ENCODE data around the gene BACE1-AS. TPM values are rescaled to one million over a fixed set of nuclear protein-coding genes. Genes with fewer than 3 reads are reported as not detected.

Gene BACE1-AS
- total RNA-seq, 4 donors from 2014 or later: 5.1 to 10.1 (median 6.7) TPM

GRCh38 chr11:117278347-117278746 lies 12.8 kb upstream of the BACE1-AS start:
- intact Hi-C loops (cut with DNase I; ENCODE audit: low total_unique reads) (no loop called here), in situ Hi-C loops (cut with MboI; ENCODE audit: low pct_ligation_motif_present in 1 of 4, low pct_unique_long_range_greater_than_20kb in 1 of 4, low sequenced_read_pairs in 3 of 4) (no loop called here)
- 63 to 78% methylated on average over 2 of the region's 2 CpGs for WGBS, 2 donors (ENCODE audit: low coverage in 1 of 2)
- Histone ChIP-seq H3K4me3 (no peak overlapping the region), H3K9me3 (no peaks in the 10 kb centered on the region), H3K4me1 (no peaks in the 10 kb centered on the region), H3K27ac (no peak overlapping the region), H3K27me3 (no peaks in the 10 kb centered on the region), H3K36me3 (peaks cover 0 to 31% (median 4%) of the 10 kb centered on the region in 4 donors)
- TF ChIP-seq CTCF (IDR thresholded peaks at IDR 0.05) (no peak), EP300 (IDR thresholded peaks at IDR 0.05; ENCODE audit: low read depth) (no peak), POLR2AphosphoS5 (IDR thresholded peaks at IDR 0.05) (no peak), POLR2A (IDR thresholded peaks at IDR 0.05) (no peak)
- DNase-seq: no peak

GRCh38 chr11:117279711-117280376 lies 11.3 kb upstream of the BACE1-AS start:
- peak overlapping the region in 1 of 4 donors; percentile 32 for H3K27ac ChIP-seq
- H3K4me3 ChIP-seq: no peak overlapping the region
- no peaks in the 10 kb centered on the region for H3K4me1 ChIP-seq
- intact Hi-C loops (cut with DNase I; ENCODE audit: low total_unique reads) (no loop called here), in situ Hi-C loops (cut with MboI; ENCODE audit: low pct_ligation_motif_present in 1 of 4, low pct_unique_long_range_greater_than_20kb in 1 of 4, low sequenced_read_pairs in 3 of 4) (no loop called here)
- TF ChIP-seq POLR2AphosphoS5 (IDR thresholded peaks at IDR 0.05) (no peak), CTCF (IDR thresholded peaks at IDR 0.05) (no peak), EP300 (IDR thresholded peaks at IDR 0.05; ENCODE audit: low read depth) (no peak)
- H3K36me3 ChIP-seq: peaks cover 0 to 43% (median 11%) of the 10 kb centered on the region in 4 donors
- H3K27me3 ChIP-seq: no peaks in the 10 kb centered on the region
- no peaks in the 10 kb centered on the region for H3K9me3 ChIP-seq
- 77 to 79% methylated on average over 4 of the region's 4 CpGs for WGBS, 2 donors (ENCODE audit: low coverage in 1 of 2)
- no peak for DNase-seq

- in situ Hi-C loops (cut with MboI; ENCODE audit: low pct_ligation_motif_present in 1 of 4, low pct_unique_long_range_greater_than_20kb in 1 of 4, low sequenced_read_pairs in 3 of 4): no loop called here
Measured at GRCh38 chr11:117281159-117281558, 10.0 kb upstream of the BACE1-AS start.

GRCh38 chr11:117281869-117282268 lies 9.3 kb upstream of the BACE1-AS start:
- in situ Hi-C loops (cut with MboI; ENCODE audit: low pct_ligation_motif_present in 1 of 4, low pct_unique_long_range_greater_than_20kb in 1 of 4, low sequenced_read_pairs in 3 of 4) (no loop called here), intact Hi-C loops (cut with DNase I; ENCODE audit: low total_unique reads) (no loop called here)
- no peaks in the 10 kb centered on the region for H3K27me3 ChIP-seq
- H3K4me3 ChIP-seq: no peak overlapping the region
- WGBS, 2 donors (ENCODE audit: low coverage in 1 of 2): 96 to 100% methylated on average over 2 to 7 of the region's 7 CpGs
- no peak for DNase-seq
- peaks cover 0 to 56% (median 16%) of the 10 kb centered on the region in 4 donors for H3K36me3 ChIP-seq
- TF ChIP-seq CTCF (IDR thresholded peaks at IDR 0.05): no peak
- TF ChIP-seq EP300 (IDR thresholded peaks at IDR 0.05; ENCODE audit: low read depth): no peak
- no peak for TF ChIP-seq POLR2AphosphoS5 (IDR thresholded peaks at IDR 0.05)
- TF ChIP-seq POLR2A (IDR thresholded peaks at IDR 0.05): no peak
- H3K27ac ChIP-seq: no peak overlapping the region
- no peaks in the 10 kb centered on the region for H3K9me3 ChIP-seq
- H3K4me1 ChIP-seq: no peaks in the 10 kb centered on the region

More at GRCh38 chr11:117281159-117281558, 10.0 kb upstream of the BACE1-AS start:
- no peaks in the 10 kb centered on the region for H3K27me3 ChIP-seq
- no peaks in the 10 kb centered on the region for H3K4me1 ChIP-seq
- WGBS, 2 donors (ENCODE audit: low coverage in 1 of 2): 49 to 82% methylated on average over 4 to 6 of the region's 6 CpGs
- intact Hi-C loops (cut with DNase I; ENCODE audit: low total_unique reads): no loop called here
- no peak overlapping the region for H3K4me3 ChIP-seq
- H3K27ac ChIP-seq: peak overlapping the region in 1 of 4 donors; percentile 32
- no peak for TF ChIP-seq POLR2AphosphoS5 (IDR thresholded peaks at IDR 0.05)
- TF ChIP-seq EP300 (IDR thresholded peaks at IDR 0.05; ENCODE audit: low read depth): no peak
- no peak for TF ChIP-seq POLR2A (IDR thresholded peaks at IDR 0.05)
- TF ChIP-seq CTCF (IDR thresholded peaks at IDR 0.05): no peak
- H3K9me3 ChIP-seq: no peaks in the 10 kb centered on the region
- peaks cover 0 to 55% (median 16%) of the 10 kb centered on the region in 4 donors for H3K36me3 ChIP-seq
- no peak for DNase-seq
